NCI-H226 (cell line): ENCODE measurements around the gene CTLA4.

Experiments used
- DNase-seq: peaks from one replicate; pipeline ENCODE4 v3.0.0-alpha.2; 2015

Gene CTLA4

GRCh38 chr2:203893401-203893800, 25.8 kb downstream of the CTLA4 start:
- DNase-seq: no peak

GRCh38 chr2:203893840-203894239, 26.3 kb downstream of the CTLA4 start:
- DNase-seq: no peak

- no peak for DNase-seq
These were observed 26.7 kb downstream of the CTLA4 start for GRCh38 chr2:203894262-203894661.

DNA sequence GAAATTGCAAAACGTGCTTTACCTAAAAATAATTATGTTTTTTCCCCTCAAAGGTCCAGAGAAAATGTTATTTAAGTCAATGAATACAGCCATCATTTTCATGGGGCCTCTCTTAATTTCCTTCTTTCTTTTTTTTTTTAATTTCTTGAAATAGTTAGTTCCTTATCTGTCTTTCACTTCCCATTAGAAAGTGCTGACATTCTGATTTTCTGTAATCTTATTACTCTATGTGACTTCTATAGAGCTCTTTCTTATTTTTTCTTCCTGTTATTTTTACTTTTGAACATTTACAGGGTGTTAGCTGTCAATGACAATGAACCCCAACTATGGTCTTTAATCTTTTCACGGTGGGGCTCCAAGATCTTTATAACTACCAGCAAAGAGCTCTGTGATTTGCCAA, 30.0 kb downstream of the CTLA4 start:
- no peak for DNase-seq

GRCh38 chr2:203898657-203899056, 31.1 kb downstream of the CTLA4 start:
- DNase-seq: no peak

DNA sequence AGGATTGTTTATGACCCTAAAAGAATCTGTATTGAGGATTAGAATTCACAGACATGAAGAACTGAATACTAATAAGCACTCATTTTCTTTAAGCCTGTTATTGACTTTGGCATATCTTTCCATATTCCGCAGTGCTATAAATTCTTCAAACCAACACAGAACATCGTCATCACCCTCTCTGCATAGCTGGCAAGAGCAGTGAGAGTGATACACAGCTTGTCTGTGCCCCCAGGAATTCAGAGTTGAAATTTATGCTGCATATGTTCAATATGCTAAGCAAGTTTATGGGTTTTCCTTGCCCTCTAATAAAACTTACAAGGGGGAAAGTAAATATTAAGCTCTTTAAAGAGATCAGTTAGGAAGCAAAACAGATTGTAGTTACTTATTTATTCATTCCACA, 32.7 kb downstream of the CTLA4 start:
- no peak for DNase-seq

GRCh38 chr2:203904022-203904421, 36.5 kb downstream of the CTLA4 start:
- no peak for DNase-seq

GRCh38 chr2:203905656-203906055, 38.1 kb downstream of the CTLA4 start:
- DNase-seq: no peak

DNA sequence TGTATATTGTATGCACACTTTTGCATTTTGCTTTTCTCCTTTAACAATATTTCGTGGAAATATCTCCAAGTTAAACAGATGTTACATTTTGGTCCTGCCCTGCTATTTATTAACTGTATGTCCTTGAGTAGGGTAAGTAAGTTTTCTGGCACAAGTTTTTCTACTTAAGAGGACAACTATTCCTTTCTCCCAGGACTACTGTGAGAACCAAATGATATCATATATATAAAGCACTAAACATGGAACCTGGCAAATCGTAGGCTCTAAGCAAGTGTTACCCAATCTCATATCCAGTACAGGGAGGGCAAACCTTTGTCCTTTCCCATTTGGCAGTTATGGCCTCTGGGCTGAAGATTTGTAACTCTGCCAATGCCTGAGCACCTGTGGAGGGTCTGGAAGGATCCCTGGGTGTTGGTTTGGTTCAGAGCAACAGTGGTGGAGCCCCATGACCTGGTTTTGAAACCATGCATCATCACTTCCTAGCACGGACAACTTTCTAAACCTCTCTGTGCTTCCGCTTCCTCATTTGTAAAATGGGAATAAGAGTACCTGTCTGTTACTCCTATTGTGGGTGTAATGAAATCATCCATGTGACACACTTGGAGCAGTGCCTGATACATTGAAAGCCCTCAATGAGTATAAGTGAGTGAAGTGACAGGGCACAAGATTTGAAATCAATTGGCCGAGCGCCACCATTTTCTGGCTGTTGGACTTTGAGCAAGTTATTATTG, 40.7 kb downstream of the CTLA4 start:
- no peak for DNase-seq

GRCh38 chr2:203908797-203909185, 41.2 kb downstream of the CTLA4 start:
- no peak for DNase-seq

DNA sequence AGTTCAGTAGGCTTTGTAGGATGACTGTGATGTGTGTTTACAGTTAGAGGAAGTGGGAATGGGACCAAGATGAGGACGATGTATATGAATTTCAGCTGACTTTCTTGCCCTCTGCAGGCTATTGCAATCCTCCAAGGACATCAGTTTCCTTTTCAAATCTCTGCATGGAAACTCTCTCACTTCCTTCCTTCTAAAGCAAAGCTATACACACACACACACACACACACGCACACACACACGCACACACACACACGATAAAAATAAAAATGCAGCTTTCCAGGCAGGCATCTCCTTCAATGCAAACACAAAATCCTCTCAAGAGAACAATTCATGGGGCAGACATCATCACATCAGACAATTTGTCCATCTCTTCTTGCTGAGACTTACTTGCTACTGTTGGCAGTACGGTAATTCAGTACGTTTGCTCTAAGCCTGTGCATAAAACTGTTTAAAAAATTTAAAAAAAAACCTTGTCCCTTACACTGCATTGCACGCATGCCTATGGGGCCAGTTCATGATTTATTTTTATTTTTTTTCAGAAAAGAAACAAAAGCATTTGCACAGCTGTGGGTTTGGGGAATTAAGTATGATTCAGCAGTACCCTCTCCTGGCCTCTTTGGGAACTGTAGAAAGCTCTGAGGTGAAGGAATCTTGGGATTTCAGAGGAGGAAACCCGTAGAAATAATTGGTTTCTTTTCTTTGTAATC, 41.8 kb downstream of the CTLA4 start:
- no peak for DNase-seq

- no peak for DNase-seq
These were observed 42.4 kb downstream of the CTLA4 start for GRCh38 chr2:203909974-203910373.

GRCh38 chr2:203913947-203914346, 46.4 kb downstream of the CTLA4 start:
- no peak for DNase-seq

DNA sequence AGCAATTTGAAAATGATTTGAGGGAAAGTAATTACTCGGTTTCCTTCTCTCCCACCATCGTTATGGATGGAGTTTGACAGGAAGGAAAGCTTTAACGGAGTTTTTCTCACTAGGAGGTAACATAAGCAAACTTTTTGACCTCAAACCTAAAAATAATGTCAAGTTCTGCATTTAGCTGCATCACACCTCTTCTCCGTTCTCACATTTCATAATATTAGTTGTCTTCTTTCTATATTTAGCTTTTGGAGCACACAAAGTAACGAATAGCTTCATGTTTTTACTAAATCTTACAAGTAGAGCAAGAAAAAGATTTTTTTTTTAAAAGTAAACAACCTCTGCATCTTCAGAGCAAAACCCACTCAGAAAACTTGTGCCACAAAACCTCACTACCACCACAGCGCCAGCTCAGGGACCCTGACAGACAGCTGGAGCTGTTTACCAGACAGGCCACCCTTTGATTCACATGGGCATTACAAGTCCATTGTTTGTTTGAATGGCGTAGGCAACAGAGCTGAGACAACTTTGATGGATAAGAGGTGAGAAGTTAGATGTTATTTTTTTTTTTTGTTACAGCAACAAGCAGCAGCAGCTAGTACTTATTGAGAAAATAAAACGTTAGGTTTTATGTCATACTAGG, 47.1 kb downstream of the CTLA4 start:
- no peak for DNase-seq

- DNase-seq: no peak
These were observed 47.7 kb downstream of the CTLA4 start for GRCh38 chr2:203915256-203915655.

- no peak for DNase-seq
These were observed 49.2 kb downstream of the CTLA4 start for GRCh38 chr2:203916756-203917155.

GRCh38 chr2:203918264-203918663, 50.7 kb downstream of the CTLA4 start:
- DNase-seq: no peak

DNA sequence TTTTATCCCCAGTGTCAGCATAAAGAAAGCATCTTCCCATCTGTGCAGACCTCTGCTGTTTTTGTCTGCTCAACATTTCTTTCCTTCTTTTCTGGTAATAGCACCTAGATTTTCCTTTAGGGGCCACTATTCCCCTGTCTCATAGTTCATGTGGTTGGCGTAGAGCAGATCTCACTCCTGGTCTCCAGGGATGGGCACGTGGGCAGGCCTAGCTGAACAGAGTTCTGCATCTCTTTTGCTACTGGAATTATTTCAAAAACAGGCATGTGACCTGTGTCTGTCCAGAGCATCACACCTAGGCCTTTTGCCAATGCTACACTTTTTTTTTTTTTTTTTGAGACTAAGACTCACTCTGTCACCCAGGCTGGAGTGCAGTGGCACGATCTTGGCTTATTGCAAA, 51.3 kb downstream of the CTLA4 start:
- DNase-seq: no peak
